Heart left ventricle (tissue), 13 donors: ENCODE results near the gene ATRN.

Experiments used
- CTCF ChIP-seq, 12 donors: fragments of 200-600 bp; sonication (generic) in 4 of 12; IDR thresholded peaks; one replicate each; pipeline versions ENCODE4 v1.5.0 to v1.8.0; 2018 to 2022; ENCODE audit warnings: antibody characterized with exemption in 12 of 12, mild to moderate bottlenecking in 5 of 12
- POLR2A ChIP-seq, 2 donors: fragments of 450-650 bp; IDR thresholded peaks; one replicate each; pipeline ENCODE4 v1.6.1; 2017; ENCODE audit warnings: antibody characterized with exemption in 2 of 2, mild to moderate bottlenecking in 2 of 2, moderate library complexity in 2 of 2
- donor health status: ischemic (EF 13 %, LVEDD 7.1; RV severe dilation, severe dysfunction).
- donor health status: DM: no; HTN: yes; CAD: no.
- donor health status: DM: no; HTN: no; CAD: no.
- donor health status: ischemic (EF 25% LVEDD 6.9; RV normal size, moderate dysfunction).
- donor health status: ischemic (EF 25% LVEDD 5.7; RV mildly dilated, moderate dysfunction).
- donor health status: ischemic (EF 35%, LVEDD 5.7; RV mildly dilated, moderate dysfunction).
- donor health status: nonischemic (EF 11% LVEDD 7.7; RV severe dilation, severe dysfunction).
- donor health status: DM: yes; HTN: yes; CAD: no.
- donor health status: PGD.
- donor health status: ischemic (EF 29% LVEDD 5.4; RV normal size, mild dysfunction).
- donor health status: nonischemic (EF 23%, LVEDD 6.1; RV moderate dilation, normal function).

GRCh38 chr20:3446779-3447178 lies 24.0 kb upstream of the ATRN start:
- TF ChIP-seq POLR2A (IDR thresholded peaks at IDR 0.05) (no peak), CTCF (IDR thresholded peaks at IDR 0.05) (no peak)
